Common myeloid progenitor, CD34-positive (primary cell): ENCODE measurements around the gene IGDCC3.

Experiments used
- CTCF ChIA-PET: fragments of 350-600 bp; sonication (Branson Sonifier 250); formaldehyde crosslinking; loops from one replicate; lab custom pipeline; 2021; ENCODE audit warnings: antibody characterized with exemption; lab: Charles Lee
- POLR2A ChIA-PET: fragments of 350-600 bp; sonication (Branson Sonifier 250); formaldehyde crosslinking; loops from one replicate; lab custom pipeline; 2021; ENCODE audit warnings: antibody characterized with exemption; lab: Charles Lee
- DNase-seq, 3 donors: peaks; one replicate each; pipeline versions ENCODE4 v3.0.0 to v3.0.0-alpha.2; 2013
- H3K27ac ChIP-seq, 2 experiments: 1 replicate in 1 of 2; 2 replicates in 1 of 2; pipeline ENCODE4 v1.7.0; 2013; ENCODE audit warnings: inconsistent platforms in 2 of 2, low read length in 2 of 2, mild to moderate bottlenecking in 2 of 2, low read depth in 1 of 2, moderate library complexity in 1 of 2; ENCODE audit not compliant: severe bottlenecking in 2 of 2, insufficient read depth in 1 of 2, poor library complexity in 1 of 2
- H3K27me3 ChIP-seq, 5 experiments: replicated peaks in 2 of 5; 1 replicate in 3 of 5; 2 replicates in 2 of 5; pipeline versions ENCODE4 v1.6.1 to v1.7.0; 2013; ENCODE audit warnings: low read length in 4 of 5, mild to moderate bottlenecking in 2 of 5, moderate library complexity in 2 of 5, inconsistent platforms in 1 of 5; ENCODE audit not compliant: insufficient read depth in 5 of 5, control insufficient read depth in 4 of 5
- H3K36me3 ChIP-seq, 4 experiments: 1 replicate in 2 of 4; 2 replicates in 2 of 4; pipeline versions ENCODE4 v1.6.1 to v1.7.0; 2013; ENCODE audit warnings: low read length in 3 of 4, control low read depth in 1 of 4, mild to moderate bottlenecking in 1 of 4; ENCODE audit not compliant: control insufficient read depth in 4 of 4, insufficient read depth in 4 of 4
- H3K4me1 ChIP-seq, 4 experiments: 1 replicate in 3 of 4; 2 replicates in 1 of 4; pipeline versions ENCODE4 v1.6.1 to v1.7.1; 2013; ENCODE audit warnings: low read length in 3 of 4, mild to moderate bottlenecking in 3 of 4, control low read depth in 1 of 4, inconsistent platforms in 1 of 4, moderate library complexity in 1 of 4; ENCODE audit not compliant: control insufficient read depth in 4 of 4, insufficient read depth in 4 of 4; ENCODE audit errors: control extremely low read depth in 1 of 4
- H3K4me3 ChIP-seq, 7 experiments: 1 replicate in 4 of 7; 2 replicates in 3 of 7; pipeline versions ENCODE4 v1.5.1 to v1.7.0; 2013; ENCODE audit warnings: mild to moderate bottlenecking in 7 of 7, low read length in 6 of 7, moderate library complexity in 6 of 7, inconsistent platforms in 2 of 7, low read depth in 2 of 7, control low read depth in 1 of 7; ENCODE audit not compliant: insufficient read depth in 4 of 7, control insufficient read depth in 1 of 7; ENCODE audit errors: extremely low read depth in 1 of 7
- H3K9me3 ChIP-seq, 5 experiments: 1 replicate in 4 of 5; 2 replicates in 1 of 5; pipeline versions ENCODE4 v1.6.1 to v1.7.1; 2013; ENCODE audit warnings: low read length in 4 of 5, mild to moderate bottlenecking in 2 of 5, inconsistent platforms in 1 of 5, low read depth in 1 of 5, moderate library complexity in 1 of 5; ENCODE audit not compliant: control insufficient read depth in 4 of 5, insufficient read depth in 2 of 5; ENCODE audit errors: control extremely low read depth in 1 of 5
- WGBS: methylation state at CpG from one replicate; pipeline ENCODE4 v1.1.5; 2013; ENCODE audit not compliant: insufficient coverage; 5-methylcytosine and 5-hydroxymethylcytosine counted together

The IGDCC3 gene

GRCh38 chr15:65292938-65293518, 84.8 kb downstream of the IGDCC3 start:
- no peak for DNase-seq
- WGBS: 100% methylated on average over 1 of the region's 1 CpG
- Histone ChIP-seq H3K27ac (no peak overlapping the region), H3K36me3 (no peaks in the 10 kb centered on the region), H3K4me1 (peaks cover 2 to 21% (median 15%) of the 10 kb centered on the region in 4 experiments), H3K9me3 (no peaks in the 10 kb centered on the region), H3K4me3 (no peak overlapping the region), H3K27me3 (no peaks in the 10 kb centered on the region)
- ChIA-PET CTCF (no interaction called here), POLR2A (interaction anchor here (0.7 to 4.6 kb wide), 2 partner anchors 12 to 743 kb away, joined by 4 to 42 read pairs; partner anchors contain the start of gene RNU5B-1)

- H3K27ac ChIP-seq: no peak overlapping the region
- peaks cover 4 to 24% (median 15%) of the 10 kb centered on the region in 4 experiments for H3K4me1 ChIP-seq
- H3K36me3 ChIP-seq: no peaks in the 10 kb centered on the region
- H3K27me3 ChIP-seq: no peaks in the 10 kb centered on the region
- DNase-seq: no peak
- no peak overlapping the region for H3K4me3 ChIP-seq
- WGBS: 99% methylated on average over 6 of the region's 7 CpGs
- H3K9me3 ChIP-seq: no peaks in the 10 kb centered on the region
- ChIA-PET CTCF (no interaction called here), POLR2A (no interaction called here)
Measured at GRCh38 chr15:65290228-65290627, 87.6 kb downstream of the IGDCC3 start.

GRCh38 chr15:65289261-65289854, 88.4 kb downstream of the IGDCC3 start:
- WGBS: 96% methylated on average over 4 of the region's 7 CpGs
- no peak for DNase-seq
- no peak overlapping the region for H3K4me3 ChIP-seq
- no peaks in the 10 kb centered on the region for H3K36me3 ChIP-seq
- H3K4me1 ChIP-seq: peaks cover 4 to 24% (median 18%) of the 10 kb centered on the region in 4 experiments
- no peaks in the 10 kb centered on the region for H3K9me3 ChIP-seq
- ChIA-PET CTCF (interaction anchor here (0.6 to 1.9 kb wide), 2 partner anchors 10 to 18 kb away, joined by 3 to 4 read pairs; no protein-coding TSS in a partner anchor), POLR2A (no interaction called here)
- no peaks in the 10 kb centered on the region for H3K27me3 ChIP-seq
- H3K27ac ChIP-seq: no peak overlapping the region

GRCh38 chr15:65287520-65287855, 90.3 kb downstream of the IGDCC3 start:
- peak overlapping the region in 5 of 7 experiments; percentile 35 to 87 (median 69) for H3K4me3 ChIP-seq
- peak in 2 of 3 donors; percentile 34 to 54 for DNase-seq
- no peaks in the 10 kb centered on the region for H3K9me3 ChIP-seq
- H3K36me3 ChIP-seq: peaks cover 0 to 5% (median 0%) of the 10 kb centered on the region in 4 experiments
- POLR2A ChIA-PET: interaction anchor here (0.6 to 1.6 kb wide), 4 partner anchors 12 to 262 kb away, joined by 3 to 15 read pairs (median 12); partner anchors contain the start of genes CLPX and RNU5B-1
- peaks cover 4 to 24% (median 18%) of the 10 kb centered on the region in 4 experiments for H3K4me1 ChIP-seq
- no peaks in the 10 kb centered on the region for H3K27me3 ChIP-seq
- WGBS: 90% methylated on average over 2 of the region's 3 CpGs
- no peak overlapping the region for H3K27ac ChIP-seq
- CTCF ChIA-PET: interaction anchor here (1.2 to 3.7 kb wide), 4 partner anchors 10 to 16 kb away, joined by 6 to 19 read pairs (median 8); no protein-coding TSS in a partner anchor

- Histone ChIP-seq H3K4me1 (peaks cover 4 to 24% (median 18%) of the 10 kb centered on the region in 4 experiments), H3K4me3 (peak within 1 kb of the TSS; percentile 35 to 87 (median 69)), H3K27me3 (no peaks in the 10 kb centered on the region), H3K9me3 (no peaks in the 10 kb centered on the region), H3K36me3 (peaks cover 0 to 5% (median 0%) of the 10 kb centered on the region in 4 experiments), H3K27ac (peak within 1 kb of the TSS; percentile 25 to 81)
- POLR2A ChIA-PET: interaction anchor here (0.6 to 2.1 kb wide), 5 partner anchors 10 to 263 kb away, joined by 3 to 19 read pairs (median 15); partner anchors contain the start of genes CLPX, RNU5A-1 and RNU5B-1
- under 1% methylated on average over 37 of the region's 62 CpGs for WGBS
- DNase-seq: peak; percentile 92 to 97 (median 95)
- CTCF ChIA-PET: interaction anchor here (0.6 to 3.7 kb wide), 7 partner anchors 9 to 166 kb away, joined by 3 to 19 read pairs (median 6); no protein-coding TSS in a partner anchor
Measured at GRCh38 chr15:65286704-65287519, 90.9 kb downstream of the IGDCC3 start, which contains the start of gene PARP16. Gene PARP16, minus strand, starts transcription at chr15:65286883. Its CDS starts 457 bp downstream, at chr15:65286426.

- H3K27ac ChIP-seq: peak overlapping the region; percentile 25 to 81
- whole genome bisulfite sequencing: under 1% methylated on average over 40 of the region's 52 CpGs
- no peaks in the 10 kb centered on the region for H3K9me3 ChIP-seq
- POLR2A ChIA-PET: interaction anchor here (1.0 to 2.1 kb wide), 6 partner anchors 10 to 101 kb away, joined by 3 to 19 read pairs (median 12); partner anchors contain the start of genes CLPX, RNU5A-1 and RNU5B-1
- H3K4me1 ChIP-seq: peaks cover 4 to 24% (median 18%) of the 10 kb centered on the region in 4 experiments
- peaks cover 0 to 5% (median 0%) of the 10 kb centered on the region in 4 experiments for H3K36me3 ChIP-seq
- no peaks in the 10 kb centered on the region for H3K27me3 ChIP-seq
- CTCF ChIA-PET: interaction anchor here (0.6 to 3.7 kb wide), 11 partner anchors 8 to 165 kb away, joined by 3 to 19 read pairs (median 4); partner anchors contain the start of genes CLPX and RNU5B-1
- DNase-seq: peak in 2 of 3 donors; percentile 38 to 53
- peak overlapping the region; percentile 16 to 87 (median 69) for H3K4me3 ChIP-seq
Measured at GRCh38 chr15:65286069-65286703, 91.6 kb downstream of the IGDCC3 start.
